Right renal pelvis (tissue), 4 donors: ENCODE data around the gene CEBPA. TPM values are rescaled to one million over a fixed set of nuclear protein-coding genes. Genes with fewer than 3 reads are reported as not detected.

ENCODE experiments used
- DNase-seq, 4 donors: peaks; one replicate each; pipeline ENCODE4 v3.0.0-alpha.2; 2013; ENCODE audit warnings: low read depth in 4 of 4, low spot score in 3 of 4, missing footprints in 1 of 4
- polyA plus RNA-seq, 4 donors: library from polyadenylated mRNA; unstranded; fragments of 120-200 nt; gene quantifications; one replicate each; pipeline ENCODE4 v1.2.1, GENCODE V29; 2013; ENCODE audit not compliant: insufficient read length in 4 of 4

CEBPA gene
- 1 to 10 TPM; 3.1 to 5.5 (median 4.1) TPM for polyA plus RNA-seq

- peak in 2 of 4 donors; percentile 67 to 74 for DNase-seq
These were observed at the start of gene CEBPA for GRCh38 chr19:33302175-33302973. Gene CEBPA (minus strand): TSS chr19:33302534. CDS start chr19:33302414, 120 bp downstream.

DNA sequence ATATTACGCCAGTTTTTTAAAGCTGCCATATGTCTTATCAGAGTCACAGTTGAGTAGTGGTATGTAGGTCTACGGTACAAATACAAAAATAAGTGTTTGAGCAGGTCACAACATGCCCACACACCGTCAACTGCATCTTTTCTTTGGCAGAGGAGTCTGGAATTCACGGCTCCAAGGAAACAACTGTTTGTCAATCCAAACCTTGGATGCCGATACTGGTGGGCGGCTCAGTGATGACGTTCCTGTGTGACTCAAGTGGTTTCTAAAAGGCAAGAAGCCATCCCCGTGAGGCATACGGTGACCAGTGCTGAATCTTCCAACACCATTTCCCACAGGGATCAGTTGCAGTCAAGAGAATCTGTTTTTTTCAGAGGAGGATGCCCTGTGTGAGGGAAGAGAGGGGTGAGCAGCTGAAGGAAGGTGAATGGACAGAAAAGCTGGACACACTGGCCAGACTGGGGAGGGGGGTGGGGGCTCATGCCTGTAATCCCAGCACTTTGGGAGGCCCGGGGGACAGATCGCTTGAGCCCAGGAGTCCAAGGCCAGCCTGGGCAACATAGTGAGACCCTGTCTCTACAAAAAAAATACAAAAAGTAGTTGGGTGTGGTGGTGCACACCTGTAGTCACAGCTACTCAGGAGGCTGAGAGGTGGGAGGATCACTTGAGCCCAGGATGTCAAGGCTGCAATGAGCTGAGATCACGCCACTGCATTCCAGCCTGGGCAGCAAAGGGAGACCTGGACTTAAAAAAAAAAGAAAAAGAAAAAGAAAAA, 48.4 kb upstream of the CEBPA start:
- no peak for DNase-seq

DNA sequence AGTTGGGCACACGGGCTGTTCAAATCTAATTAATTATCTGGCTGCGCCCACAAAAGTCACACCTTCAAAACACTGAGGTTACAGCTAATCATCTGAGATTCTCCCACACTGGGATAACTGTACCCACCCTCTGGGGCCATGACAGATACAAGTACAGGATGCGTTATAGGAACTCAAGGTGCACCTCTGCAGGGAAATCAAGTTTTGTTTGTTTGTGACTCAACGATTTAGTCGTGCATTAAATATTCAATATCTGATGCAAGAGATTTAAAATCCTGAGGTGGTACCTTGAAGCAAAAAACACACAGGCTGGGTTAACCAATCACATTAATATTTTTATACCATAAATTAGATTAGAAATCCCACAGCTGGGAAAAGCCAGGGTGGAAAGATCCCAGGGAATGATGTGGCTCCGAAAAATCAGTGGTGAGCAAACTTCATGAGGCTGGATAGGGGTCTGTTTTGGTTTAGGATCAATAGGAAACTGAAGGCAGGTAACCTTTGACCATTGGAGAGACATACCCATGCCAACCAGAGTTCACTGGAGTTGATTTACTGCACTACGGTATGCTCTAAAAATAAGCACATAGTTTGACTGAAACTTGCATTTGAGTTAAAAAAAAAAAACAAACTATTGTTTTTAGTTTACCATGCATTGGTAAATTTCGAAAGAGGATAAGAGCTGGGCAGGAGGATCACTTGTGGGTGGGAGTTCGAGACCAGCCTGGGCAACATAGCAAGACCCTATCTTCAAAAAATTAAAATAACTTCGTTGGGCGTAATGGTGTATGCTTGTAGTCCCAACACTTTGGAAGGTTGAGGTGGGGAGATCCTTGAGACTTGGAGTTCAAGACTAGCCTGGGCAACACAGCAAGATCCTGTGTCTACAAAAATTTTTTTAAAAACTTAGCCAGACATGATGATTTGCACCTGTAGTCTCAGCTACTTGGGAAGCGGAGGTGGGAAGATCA, 47.3 kb upstream of the CEBPA start:
- DNase-seq, result no peak

DNA sequence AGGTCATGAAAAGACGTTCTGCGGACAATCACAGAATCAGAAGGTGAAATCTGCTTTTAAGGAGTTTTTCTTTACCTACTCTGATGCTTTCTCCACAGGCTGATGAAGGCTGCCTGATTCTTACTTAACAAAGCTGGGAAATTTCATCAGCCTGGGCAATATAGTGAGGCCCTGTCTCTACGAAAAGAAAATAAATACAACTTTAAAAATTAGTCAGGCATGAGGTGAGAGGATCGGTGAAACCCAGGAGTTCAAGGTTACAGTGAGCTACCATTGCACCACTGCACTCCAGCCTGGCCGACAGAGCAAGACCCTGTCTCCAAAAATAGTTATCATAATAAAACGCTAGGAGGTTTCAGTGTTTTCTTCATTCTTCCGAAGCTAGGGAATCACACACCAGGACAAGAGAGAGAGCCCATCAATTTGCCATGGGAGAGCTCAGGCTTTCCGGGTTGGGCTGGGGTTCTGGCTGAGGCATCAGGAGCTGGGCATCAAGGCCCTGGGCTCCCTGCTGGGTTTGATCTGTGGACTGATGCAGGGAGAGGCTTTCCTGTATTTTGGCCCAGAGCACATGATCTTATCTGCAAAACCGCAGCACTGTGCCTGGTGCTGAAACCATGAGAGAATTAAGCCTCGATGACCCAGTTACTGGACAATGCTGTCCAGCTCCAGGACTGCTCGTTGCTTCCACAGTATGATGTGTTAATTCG, 46.1 kb upstream of the CEBPA start:
- DNase-seq, result no peak

- no peak for DNase-seq
These were observed 45.0 kb upstream of the CEBPA start for GRCh38 chr19:33347300-33347699.

GRCh38 chr19:33346665-33347064, 44.3 kb upstream of the CEBPA start:
- no peak for DNase-seq

DNA sequence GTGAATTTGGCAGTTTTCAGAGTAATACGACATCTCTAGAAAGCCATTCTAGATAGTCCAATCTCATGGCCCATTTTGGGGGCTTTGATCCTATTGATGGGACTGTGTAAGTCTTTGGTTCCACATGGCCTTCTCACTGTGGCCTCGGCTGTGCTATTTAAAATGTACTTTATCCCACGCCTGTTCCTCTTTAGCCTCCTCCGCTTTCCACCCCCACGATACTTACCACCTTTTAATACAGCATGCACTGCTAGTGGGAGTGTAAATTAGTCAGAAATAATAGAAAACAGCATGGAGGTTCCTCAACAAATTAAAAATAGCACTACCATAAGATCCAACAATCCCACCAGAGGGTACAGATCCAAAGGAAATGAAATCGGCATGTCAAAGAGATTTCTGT, 42.8 kb upstream of the CEBPA start:
- DNase-seq, result no peak

GRCh38 chr19:33344573-33344925, 42.2 kb upstream of the CEBPA start:
- DNase-seq, result no peak

DNA sequence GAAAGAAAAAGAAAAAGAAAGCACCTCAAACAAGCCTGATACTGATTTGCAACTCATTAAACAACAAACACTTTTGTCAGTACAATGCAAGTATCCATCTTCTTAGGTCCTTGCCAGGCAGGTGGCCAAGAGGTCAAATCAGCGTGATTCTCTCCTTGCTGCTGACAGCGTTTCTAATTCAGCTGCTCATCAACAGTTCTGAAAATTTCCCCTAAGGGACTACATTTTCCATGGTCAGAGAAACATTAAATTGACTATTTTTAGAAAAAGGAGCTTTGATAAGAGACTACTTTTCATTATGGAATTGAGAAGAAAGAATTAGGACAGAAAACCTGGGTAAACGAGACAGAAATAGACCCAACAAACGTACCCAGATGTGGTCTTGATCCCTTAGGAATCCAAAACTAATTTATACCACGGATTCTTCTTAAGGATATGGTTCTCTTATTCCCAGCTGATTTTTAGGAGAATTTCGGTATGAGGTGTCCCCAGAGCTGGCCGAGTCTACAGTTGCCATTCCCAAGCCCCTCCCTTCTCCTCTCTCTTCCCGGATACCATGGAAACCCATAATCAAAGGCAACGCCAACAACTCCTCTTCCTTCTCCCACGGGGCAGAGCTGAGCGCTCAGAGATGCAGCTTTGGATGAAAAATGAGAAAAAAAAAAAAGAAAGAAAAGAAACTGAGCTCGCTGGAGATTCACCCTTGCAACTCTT, 41.7 kb upstream of the CEBPA start:
- DNase-seq, result no peak

DNA sequence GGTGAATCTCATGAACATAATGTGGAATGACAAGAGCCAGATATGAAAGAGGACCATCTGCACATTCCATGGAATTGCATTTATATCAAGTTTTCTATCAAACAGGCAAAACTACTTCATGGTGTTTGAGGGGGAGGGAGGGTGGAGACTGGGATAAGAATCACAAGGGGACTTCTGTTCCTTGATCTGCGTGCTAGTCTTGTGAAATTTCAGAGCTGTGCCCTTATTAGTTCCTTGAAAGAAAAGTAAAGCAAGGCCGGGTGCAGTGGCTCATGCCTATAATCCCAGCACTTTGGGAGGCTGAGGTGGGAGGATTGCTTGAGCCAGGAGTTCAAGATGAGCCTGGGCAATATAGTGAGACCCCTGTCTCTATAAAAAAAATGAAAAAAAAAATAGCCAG, 41.0 kb upstream of the CEBPA start:
- DNase-seq, result no peak

DNA sequence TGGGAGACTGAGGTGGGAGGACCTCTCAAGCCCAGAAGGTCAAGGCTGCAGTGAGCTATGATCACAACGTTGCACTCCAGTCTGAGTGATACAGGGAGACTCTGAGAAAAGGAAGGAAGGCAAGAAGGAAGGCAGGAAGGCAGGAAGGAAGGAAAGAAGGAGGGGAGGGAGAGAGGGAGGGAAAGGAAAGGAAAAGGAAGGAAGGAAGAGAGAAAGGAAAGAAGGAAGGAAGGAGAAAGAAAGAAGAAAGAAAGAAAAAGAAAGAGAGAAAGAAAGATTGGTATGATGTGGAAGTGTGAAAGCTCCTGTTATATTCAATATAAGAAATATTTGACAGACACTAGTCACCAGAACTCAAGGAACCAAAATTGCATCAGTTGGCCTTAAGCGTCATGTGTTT, 38.7 kb upstream of the CEBPA start:
- DNase-seq, result no peak

DNA sequence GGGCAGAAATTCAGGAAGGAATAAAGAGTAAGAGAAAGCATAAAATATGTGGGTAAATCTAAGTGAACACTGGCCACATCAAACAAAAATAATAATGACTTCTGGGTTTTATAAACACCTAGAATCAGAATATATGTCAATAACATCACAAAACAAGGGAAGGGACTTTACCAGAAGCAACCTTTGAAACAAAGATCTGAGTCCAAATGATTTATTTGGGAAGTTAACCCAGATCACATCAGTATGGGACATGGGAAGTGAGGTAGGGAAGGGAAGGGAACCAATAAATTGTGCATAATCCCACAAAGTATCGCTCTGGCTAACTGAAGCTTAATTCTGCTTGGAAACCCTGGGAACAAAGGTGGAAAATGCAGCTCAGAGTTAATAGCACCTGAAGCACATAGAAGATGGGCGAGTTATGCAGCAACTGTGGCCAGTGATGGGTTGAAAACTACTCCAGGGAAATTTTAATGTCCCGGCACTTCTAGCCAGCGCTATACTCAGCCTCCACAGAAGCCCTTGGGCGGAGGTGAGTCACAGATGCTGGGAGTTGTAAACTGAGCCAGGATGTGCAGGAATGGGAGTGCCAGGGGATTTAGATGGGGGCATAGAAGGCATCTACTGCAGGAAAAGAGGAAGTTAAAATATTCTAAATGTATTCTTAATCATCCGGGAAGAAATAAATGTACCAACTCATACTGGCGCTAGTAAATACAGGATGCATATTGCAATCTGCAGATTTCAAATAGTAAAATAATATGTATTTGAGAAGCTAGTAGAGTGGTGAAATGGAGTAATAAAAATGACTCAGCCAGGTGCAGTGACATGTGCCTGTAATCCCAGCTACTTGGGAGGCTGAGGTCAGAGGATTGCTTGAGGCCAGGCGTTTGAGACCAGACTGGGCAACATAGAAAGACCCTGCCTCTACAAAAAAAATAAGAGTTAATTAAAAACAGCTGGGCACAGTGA, 37.0 kb upstream of the CEBPA start:
- no peak for DNase-seq

DNA sequence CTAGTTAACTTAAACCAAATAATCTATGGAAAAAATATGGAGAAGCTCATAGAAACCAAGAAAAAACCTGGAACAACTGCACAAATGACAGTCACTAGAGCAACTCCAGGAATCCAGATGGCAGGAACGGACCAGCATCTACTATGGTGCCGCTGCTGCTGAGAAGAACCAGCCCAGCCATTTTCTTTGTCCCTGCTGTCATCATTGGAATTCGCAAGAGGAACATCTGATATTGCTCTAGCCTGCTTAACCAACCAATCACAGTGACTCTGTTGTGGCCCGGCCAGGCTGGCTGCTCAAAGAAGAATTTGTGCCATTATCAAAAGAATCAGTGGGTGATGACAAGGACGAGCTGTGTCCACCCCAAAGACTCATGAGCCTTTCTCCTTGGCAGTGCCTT, 33.1 kb upstream of the CEBPA start:
- DNase-seq, result no peak

DNA sequence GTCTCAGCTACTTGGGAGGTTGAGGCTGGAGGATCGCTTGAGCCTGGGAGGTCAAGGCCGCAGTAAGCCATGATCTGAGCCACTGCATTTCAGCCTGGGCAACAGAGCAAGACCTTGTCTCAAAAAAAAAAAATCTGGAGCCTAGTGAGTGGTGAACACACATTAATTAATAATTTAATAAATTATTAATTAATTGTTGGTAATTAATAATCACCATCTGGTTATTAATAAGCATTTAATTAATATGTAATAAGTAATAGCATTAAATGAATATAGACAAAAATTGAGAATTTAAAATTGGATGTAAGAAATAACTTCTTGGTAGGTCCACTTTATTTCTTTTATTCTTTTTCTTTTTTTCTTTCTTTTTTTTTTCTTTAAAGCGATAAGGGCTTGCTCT, 31.9 kb upstream of the CEBPA start:
- DNase-seq, result no peak

DNA sequence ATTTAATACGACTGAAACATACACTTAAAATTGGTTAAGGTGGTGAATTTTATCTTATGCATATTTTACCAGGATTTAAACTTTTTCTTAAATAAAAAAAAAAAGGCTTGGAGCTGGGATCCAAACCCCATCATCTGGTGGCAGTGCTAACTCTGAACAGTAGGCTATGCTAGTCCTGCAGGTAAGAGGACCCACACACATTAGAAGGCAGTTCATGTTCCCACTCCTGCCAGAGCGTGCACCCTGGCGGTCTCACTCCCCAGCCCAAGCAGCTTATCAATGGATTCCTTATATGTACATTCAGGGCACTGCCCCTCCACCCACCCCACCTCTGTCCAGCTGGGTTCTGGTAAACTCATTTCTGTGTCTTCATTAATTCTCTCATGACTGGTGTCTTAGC, 31.3 kb upstream of the CEBPA start:
- DNase-seq, result no peak

GRCh38 chr19:33333151-33333550, 30.8 kb upstream of the CEBPA start:
- no peak for DNase-seq

DNA sequence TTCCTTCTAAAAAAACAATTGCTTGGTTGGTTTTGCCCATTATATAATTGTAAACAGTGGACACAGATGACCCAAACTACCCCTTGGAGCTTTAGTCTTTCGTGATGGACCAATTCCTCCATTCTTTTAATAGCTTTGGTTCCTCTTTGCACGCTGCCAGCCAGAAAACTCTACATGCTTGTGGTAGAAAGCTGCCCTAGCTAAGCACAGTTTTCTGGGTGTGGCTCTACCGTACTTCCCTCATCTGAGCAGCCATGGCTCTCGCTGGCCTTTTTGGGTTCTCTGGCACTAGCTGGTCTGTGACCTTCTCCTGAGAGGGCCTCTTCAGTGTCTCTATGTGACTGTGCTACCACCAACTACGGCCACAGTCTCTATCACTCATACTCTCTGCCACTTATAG, 29.9 kb upstream of the CEBPA start:
- DNase-seq, result no peak

- DNase-seq, result no peak
These were observed 27.4 kb upstream of the CEBPA start for GRCh38 chr19:33329736-33330135.
